ENCODE results near the gene SLC25A1.

Gene SLC25A1

GRCh38 chr22:19128946-19129727 lies 49.4 kb downstream of the SLC25A1 start:
- in situ Hi-C loops (cut with HindIII; ENCODE audit: low sequenced_read_pairs) = no loop called here
- no peak for TF ChIP-seq CTCF (IDR thresholded peaks at IDR 0.05; ENCODE audit: low read depth, low read length)
- no peak for DNase-seq (ENCODE audit: low read depth, low spot score)

GRCh38 chr22:19128009-19128401 lies 50.5 kb downstream of the SLC25A1 start:
- no peak overlapping the region for H3K4me3 ChIP-seq (ENCODE audit: low read depth, low read length)
- in situ Hi-C loops (cut with HindIII; ENCODE audit: low sequenced_read_pairs) = no loop called here
- DNase-seq (ENCODE audit: low read depth, low spot score) = no peak
- no peak for TF ChIP-seq CTCF (IDR thresholded peaks at IDR 0.05; ENCODE audit: low read depth, low read length)

More at GRCh38 chr22:19128946-19129727, 49.4 kb downstream of the SLC25A1 start:
- H3K4me3 ChIP-seq (ENCODE audit: low read depth, low read length) = no peak overlapping the region

GRCh38 chr22:19127329-19128008 lies 51.1 kb downstream of the SLC25A1 start:
- in situ Hi-C loops (cut with HindIII; ENCODE audit: low sequenced_read_pairs) = no loop called here
- no peak for DNase-seq (ENCODE audit: low read depth, low spot score)
- TF ChIP-seq CTCF (IDR thresholded peaks at IDR 0.05; ENCODE audit: low read depth, low read length) = no peak
- H3K4me3 ChIP-seq (ENCODE audit: low read depth, low read length) = no peak overlapping the region

- DNase-seq (ENCODE audit: low read depth, low spot score) = no peak
- no peak for TF ChIP-seq CTCF (IDR thresholded peaks at IDR 0.05; ENCODE audit: low read depth, low read length)
- in situ Hi-C loops (cut with HindIII; ENCODE audit: low sequenced_read_pairs) = no loop called here
- no peak overlapping the region for H3K4me3 ChIP-seq (ENCODE audit: low read depth, low read length)
Observed at GRCh38 chr22:19126309-19127273, 51.9 kb downstream of the SLC25A1 start.
